Astrocyte (in vitro differentiated cells and primary cell): Measurements from ENCODE around the gene THTPA.

Experiments
- EZH2 ChIP-seq: IDR thresholded peaks from 2 replicates; pipeline ENCODE4 v1.6.1; 2012; ENCODE audit warnings: mild to moderate bottlenecking, low read length, inconsistent platforms; ENCODE audit not compliant: insufficient read depth
- TF ChIP-seq, protein P1 (sequence below): IDR thresholded peaks from 2 replicates; pipeline ENCODE4 v1.5.1; 2011; ENCODE audit warnings: low read depth, mild to moderate bottlenecking, inconsistent platforms, low read length, moderate library complexity; ENCODE audit not compliant: insufficient read depth

DNA sequence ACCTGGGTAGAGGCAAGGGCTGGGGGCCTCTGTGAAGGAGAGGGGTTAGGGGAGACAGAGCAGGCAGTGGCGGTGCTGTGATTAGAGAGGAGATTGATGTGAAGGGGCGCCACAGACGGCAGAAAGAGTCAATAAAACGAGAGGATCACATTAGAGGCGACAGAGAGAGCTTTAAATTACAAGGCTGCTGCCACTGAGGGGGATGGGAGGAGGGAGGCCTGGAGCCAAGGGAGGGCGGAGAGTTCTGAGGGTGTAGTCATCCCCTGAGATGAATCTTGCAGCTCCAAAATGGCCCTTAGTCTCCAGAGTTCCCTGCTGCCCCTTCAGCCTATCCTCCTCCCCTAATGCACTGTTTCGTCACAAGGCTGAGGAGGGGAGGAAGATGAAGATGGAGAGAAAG lies 17.3 kb upstream of the THTPA start:
- TF ChIP-seq, protein P1, sequence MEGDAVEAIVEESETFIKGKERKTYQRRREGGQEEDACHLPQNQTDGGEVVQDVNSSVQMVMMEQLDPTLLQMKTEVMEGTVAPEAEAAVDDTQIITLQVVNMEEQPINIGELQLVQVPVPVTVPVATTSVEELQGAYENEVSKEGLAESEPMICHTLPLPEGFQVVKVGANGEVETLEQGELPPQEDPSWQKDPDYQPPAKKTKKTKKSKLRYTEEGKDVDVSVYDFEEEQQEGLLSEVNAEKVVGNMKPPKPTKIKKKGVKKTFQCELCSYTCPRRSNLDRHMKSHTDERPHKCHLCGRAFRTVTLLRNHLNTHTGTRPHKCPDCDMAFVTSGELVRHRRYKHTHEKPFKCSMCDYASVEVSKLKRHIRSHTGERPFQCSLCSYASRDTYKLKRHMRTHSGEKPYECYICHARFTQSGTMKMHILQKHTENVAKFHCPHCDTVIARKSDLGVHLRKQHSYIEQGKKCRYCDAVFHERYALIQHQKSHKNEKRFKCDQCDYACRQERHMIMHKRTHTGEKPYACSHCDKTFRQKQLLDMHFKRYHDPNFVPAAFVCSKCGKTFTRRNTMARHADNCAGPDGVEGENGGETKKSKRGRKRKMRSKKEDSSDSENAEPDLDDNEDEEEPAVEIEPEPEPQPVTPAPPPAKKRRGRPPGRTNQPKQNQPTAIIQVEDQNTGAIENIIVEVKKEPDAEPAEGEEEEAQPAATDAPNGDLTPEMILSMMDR: no peak
- no peak for TF ChIP-seq EZH2
